ENCODE data around the gene SLC29A3. TPM values are rescaled to one million over a fixed set of nuclear protein-coding genes. Genes with fewer than 3 reads are reported as not detected.

Gene SLC29A3
- total RNA-seq, 3 donors from 2014 or later = 5.6 to 12.0 (median 6.2) TPM

DNA sequence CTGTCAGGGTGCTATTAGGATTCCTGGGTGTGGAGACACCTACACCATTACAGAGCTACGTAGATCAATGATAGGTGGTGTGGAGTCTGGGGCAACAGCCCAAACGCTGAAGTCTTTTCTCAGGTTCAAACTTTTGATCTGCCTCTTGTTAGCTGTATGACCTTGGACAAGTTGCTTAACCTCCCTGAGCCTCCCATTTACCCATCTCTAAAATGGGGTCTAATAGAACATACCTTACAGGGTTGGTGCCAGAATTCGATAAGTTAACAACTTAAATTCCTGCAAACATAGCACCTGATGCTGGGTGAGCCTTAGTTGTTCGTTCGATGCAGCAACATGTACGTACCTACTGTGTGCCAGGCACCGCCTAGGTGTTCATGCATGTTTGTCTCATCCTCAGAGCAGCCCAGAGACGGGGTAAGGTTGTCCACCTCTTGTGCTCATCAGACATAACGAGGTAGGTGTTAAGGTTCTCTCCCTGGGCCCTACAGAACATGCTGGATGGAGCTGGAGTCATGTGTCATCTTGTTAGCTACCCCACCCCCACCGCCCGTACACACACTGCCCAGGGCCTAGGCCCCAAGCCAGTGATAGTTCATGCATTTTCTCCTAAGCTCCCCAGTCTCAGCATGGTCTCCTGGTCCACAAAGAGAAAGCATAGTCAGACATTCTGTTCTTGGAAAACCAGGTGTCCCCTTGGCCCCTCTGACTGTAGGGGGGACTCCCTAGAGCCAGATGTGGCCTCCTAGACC lies 41.0 kb upstream of the SLC29A3 start:
- Histone ChIP-seq H3K27ac (no peak overlapping the region), H3K27me3 (no peaks in the 10 kb centered on the region), H3K36me3 (no peaks in the 10 kb centered on the region), H3K4me3 (no peak overlapping the region), H3K9me3 (no peaks in the 10 kb centered on the region), H3K4me1 (no peaks in the 10 kb centered on the region)
- intact Hi-C loops (cut with DNase I; ENCODE audit: low total_unique reads) = loop anchor here (10.0 kb wide), 1 partner anchor 363 kb away; no protein-coding TSS in a partner anchor
- no peak for DNase-seq (ENCODE audit: low spot score in 2 of 2)
- TF ChIP-seq, protein P1, sequence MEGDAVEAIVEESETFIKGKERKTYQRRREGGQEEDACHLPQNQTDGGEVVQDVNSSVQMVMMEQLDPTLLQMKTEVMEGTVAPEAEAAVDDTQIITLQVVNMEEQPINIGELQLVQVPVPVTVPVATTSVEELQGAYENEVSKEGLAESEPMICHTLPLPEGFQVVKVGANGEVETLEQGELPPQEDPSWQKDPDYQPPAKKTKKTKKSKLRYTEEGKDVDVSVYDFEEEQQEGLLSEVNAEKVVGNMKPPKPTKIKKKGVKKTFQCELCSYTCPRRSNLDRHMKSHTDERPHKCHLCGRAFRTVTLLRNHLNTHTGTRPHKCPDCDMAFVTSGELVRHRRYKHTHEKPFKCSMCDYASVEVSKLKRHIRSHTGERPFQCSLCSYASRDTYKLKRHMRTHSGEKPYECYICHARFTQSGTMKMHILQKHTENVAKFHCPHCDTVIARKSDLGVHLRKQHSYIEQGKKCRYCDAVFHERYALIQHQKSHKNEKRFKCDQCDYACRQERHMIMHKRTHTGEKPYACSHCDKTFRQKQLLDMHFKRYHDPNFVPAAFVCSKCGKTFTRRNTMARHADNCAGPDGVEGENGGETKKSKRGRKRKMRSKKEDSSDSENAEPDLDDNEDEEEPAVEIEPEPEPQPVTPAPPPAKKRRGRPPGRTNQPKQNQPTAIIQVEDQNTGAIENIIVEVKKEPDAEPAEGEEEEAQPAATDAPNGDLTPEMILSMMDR (IDR thresholded peaks at IDR 0.05) = no peak
- no peak for TF ChIP-seq POLR2AphosphoS5 (IDR thresholded peaks at IDR 0.05)
- TF ChIP-seq POLR2A (IDR thresholded peaks at IDR 0.05) = no peak

- no peaks in the 10 kb centered on the region for H3K27me3 ChIP-seq
- TF ChIP-seq, protein P1 (IDR thresholded peaks at IDR 0.05) = no peak
- TF ChIP-seq POLR2A (IDR thresholded peaks at IDR 0.05) (no peak), POLR2AphosphoS5 (IDR thresholded peaks at IDR 0.05) (no peak)
- DNase-seq (ENCODE audit: low spot score in 2 of 2) = no peak
- H3K36me3 ChIP-seq = no peaks in the 10 kb centered on the region
- no peaks in the 10 kb centered on the region for H3K9me3 ChIP-seq
- H3K4me1 ChIP-seq = no peaks in the 10 kb centered on the region
- no peak overlapping the region for H3K4me3 ChIP-seq
- H3K27ac ChIP-seq = no peak overlapping the region
- intact Hi-C loops (cut with DNase I; ENCODE audit: low total_unique reads) = loop anchor here (10.0 kb wide), 1 partner anchor 364 kb away; no protein-coding TSS in a partner anchor
Observed at GRCh38 chr10:71278691-71279588, 40.1 kb upstream of the SLC29A3 start.

GRCh38 chr10:71279590-71280170 lies 39.4 kb upstream of the SLC29A3 start:
- TF ChIP-seq, protein P1 (IDR thresholded peaks at IDR 0.05) = no peak
- H3K36me3 ChIP-seq = no peaks in the 10 kb centered on the region
- no peaks in the 10 kb centered on the region for H3K27me3 ChIP-seq
- H3K4me3 ChIP-seq = no peak overlapping the region
- no peaks in the 10 kb centered on the region for H3K9me3 ChIP-seq
- DNase-seq (ENCODE audit: low spot score in 2 of 2) = no peak
- H3K4me1 ChIP-seq = no peaks in the 10 kb centered on the region
- intact Hi-C loops (cut with DNase I; ENCODE audit: low total_unique reads) = loop anchor here (10.0 kb wide), 1 partner anchor 365 kb away; no protein-coding TSS in a partner anchor
- no peak overlapping the region for H3K27ac ChIP-seq

- Histone ChIP-seq H3K4me3 (no peak overlapping the region), H3K27ac (no peak overlapping the region), H3K27me3 (no peaks in the 10 kb centered on the region), H3K36me3 (no peaks in the 10 kb centered on the region), H3K9me3 (no peaks in the 10 kb centered on the region), H3K4me1 (no peaks in the 10 kb centered on the region)
- intact Hi-C loops (cut with DNase I; ENCODE audit: low total_unique reads) = no loop called here
- no peak for DNase-seq (ENCODE audit: low spot score in 2 of 2)
- TF ChIP-seq POLR2A (IDR thresholded peaks at IDR 0.05) (no peak), POLR2AphosphoS5 (IDR thresholded peaks at IDR 0.05) (no peak)
- TF ChIP-seq, protein P1 (IDR thresholded peaks at IDR 0.05) = no peak
Observed at GRCh38 chr10:71280216-71280615, 38.8 kb upstream of the SLC29A3 start.

Measured in breast epithelium (tissue), 4 donors.